ENCODE measurements around the gene R3HDM1.

R3HDM1 gene

GRCh38 chr2:135676031-135676430 lies 144.7 kb downstream of the R3HDM1 start:
- Histone ChIP-seq H3K9me3 (ENCODE audit: control insufficient read depth, insufficient read depth, low read length) (no peaks in the 10 kb centered on the region), H3K4me2 (ENCODE audit: low read length) (no peak overlapping the region), H3K79me2 (ENCODE audit: control insufficient read depth, low read length) (no peaks in the 10 kb centered on the region), H3K4me3 (ENCODE audit: low read length) (no peak overlapping the region), H4K20me1 (ENCODE audit: control insufficient read depth, insufficient read depth, low read depth, low read length) (no peaks in the 10 kb centered on the region), H3K27me3 (ENCODE audit: control insufficient read depth, low read length) (no peaks in the 10 kb centered on the region), H3F3A (ENCODE audit: control insufficient read depth, insufficient read depth) (no peaks in the 10 kb centered on the region), H3K4me1 (ENCODE audit: control insufficient read depth, low read length) (no peaks in the 10 kb centered on the region), H3K9me2 (replicated peaks; ENCODE audit: control insufficient read depth, low read length) (no peaks in the 10 kb centered on the region), H3K36me3 (ENCODE audit: control insufficient read depth, low read length) (peaks cover 50% of the 10 kb centered on the region), H3K27ac (ENCODE audit: low read depth, low read length) (no peak overlapping the region)
- TF ChIP-seq EZH2phosphoT487 (IDR thresholded peaks at IDR 0.05; ENCODE audit: borderline replicate concordance, low read length), result no peak
- TF ChIP-seq CTCF (IDR thresholded peaks at IDR 0.05; ENCODE audit: low read depth, low read length, poor library complexity, severe bottlenecking), result no peak

GRCh38 chr2:135679125-135679524 lies 147.8 kb downstream of the R3HDM1 start:
- Histone ChIP-seq H3K4me3 (ENCODE audit: low read length) (no peak overlapping the region), H3K27ac (ENCODE audit: low read depth, low read length) (no peak overlapping the region)
- TF ChIP-seq EZH2phosphoT487 (IDR thresholded peaks at IDR 0.05; ENCODE audit: borderline replicate concordance, low read length) (no peak), CTCF (IDR thresholded peaks at IDR 0.05; ENCODE audit: low read depth, low read length, poor library complexity, severe bottlenecking) (no peak)

GRCh38 chr2:135685361-135685760 lies 154.1 kb downstream of the R3HDM1 start:
- H3K4me1 ChIP-seq (ENCODE audit: control insufficient read depth, low read length), result no peaks in the 10 kb centered on the region
- no peaks in the 10 kb centered on the region for H3K27me3 ChIP-seq (ENCODE audit: control insufficient read depth, low read length)
- TF ChIP-seq CTCF (IDR thresholded peaks at IDR 0.05; ENCODE audit: low read depth, low read length, poor library complexity, severe bottlenecking), result no peak
- no peak for TF ChIP-seq EZH2phosphoT487 (IDR thresholded peaks at IDR 0.05; ENCODE audit: borderline replicate concordance, low read length)
- H3K9me3 ChIP-seq (ENCODE audit: control insufficient read depth, insufficient read depth, low read length), result no peaks in the 10 kb centered on the region
- H3K4me3 ChIP-seq (ENCODE audit: low read length), result no peak overlapping the region
- H3K9me2 ChIP-seq (replicated peaks; ENCODE audit: control insufficient read depth, low read length), result no peaks in the 10 kb centered on the region
- no peaks in the 10 kb centered on the region for H3K79me2 ChIP-seq (ENCODE audit: control insufficient read depth, low read length)
- H3K36me3 ChIP-seq (ENCODE audit: control insufficient read depth, low read length), result peaks cover 27% of the 10 kb centered on the region
- no peaks in the 10 kb centered on the region for H4K20me1 ChIP-seq (ENCODE audit: control insufficient read depth, insufficient read depth, low read depth, low read length)
- no peak overlapping the region for H3K27ac ChIP-seq (ENCODE audit: low read depth, low read length)
- H3K4me2 ChIP-seq (ENCODE audit: low read length), result no peak overlapping the region
- H3F3A ChIP-seq (ENCODE audit: control insufficient read depth, insufficient read depth), result no peaks in the 10 kb centered on the region

More at GRCh38 chr2:135679125-135679524, 147.8 kb downstream of the R3HDM1 start:
- H3K4me1 ChIP-seq (ENCODE audit: control insufficient read depth, low read length), result no peaks in the 10 kb centered on the region
- no peaks in the 10 kb centered on the region for H3F3A ChIP-seq (ENCODE audit: control insufficient read depth, insufficient read depth)
- no peaks in the 10 kb centered on the region for H3K79me2 ChIP-seq (ENCODE audit: control insufficient read depth, low read length)
- no peaks in the 10 kb centered on the region for H4K20me1 ChIP-seq (ENCODE audit: control insufficient read depth, insufficient read depth, low read depth, low read length)
- H3K36me3 ChIP-seq (ENCODE audit: control insufficient read depth, low read length), result peaks cover 52% of the 10 kb centered on the region
- H3K27me3 ChIP-seq (ENCODE audit: control insufficient read depth, low read length), result no peaks in the 10 kb centered on the region
- no peaks in the 10 kb centered on the region for H3K9me2 ChIP-seq (replicated peaks; ENCODE audit: control insufficient read depth, low read length)
- H3K4me2 ChIP-seq (ENCODE audit: low read length), result no peak overlapping the region
- no peaks in the 10 kb centered on the region for H3K9me3 ChIP-seq (ENCODE audit: control insufficient read depth, insufficient read depth, low read length)

GRCh38 chr2:135688978-135689377 lies 157.7 kb downstream of the R3HDM1 start:
- Histone ChIP-seq H3K9me2 (replicated peaks; ENCODE audit: control insufficient read depth, low read length) (no peaks in the 10 kb centered on the region), H4K20me1 (ENCODE audit: control insufficient read depth, insufficient read depth, low read depth, low read length) (no peaks in the 10 kb centered on the region), H3K36me3 (ENCODE audit: control insufficient read depth, low read length) (peaks cover 18% of the 10 kb centered on the region), H3K27ac (ENCODE audit: low read depth, low read length) (no peak overlapping the region), H3F3A (ENCODE audit: control insufficient read depth, insufficient read depth) (no peaks in the 10 kb centered on the region), H3K9me3 (ENCODE audit: control insufficient read depth, insufficient read depth, low read length) (no peaks in the 10 kb centered on the region), H3K4me3 (ENCODE audit: low read length) (no peak overlapping the region), H3K4me2 (ENCODE audit: low read length) (no peak overlapping the region), H3K79me2 (ENCODE audit: control insufficient read depth, low read length) (no peaks in the 10 kb centered on the region), H3K4me1 (ENCODE audit: control insufficient read depth, low read length) (no peaks in the 10 kb centered on the region), H3K27me3 (ENCODE audit: control insufficient read depth, low read length) (no peaks in the 10 kb centered on the region)
- no peak for TF ChIP-seq EZH2phosphoT487 (IDR thresholded peaks at IDR 0.05; ENCODE audit: borderline replicate concordance, low read length)
- TF ChIP-seq CTCF (IDR thresholded peaks at IDR 0.05; ENCODE audit: low read depth, low read length, poor library complexity, severe bottlenecking), result no peak
